Stomach smooth muscle (tissue), 2 donors: ENCODE results near the gene NAV2.

ENCODE experiments used
- H3K27ac ChIP-seq: one replicate; pipeline ENCODE4 v1.7.0; 2013; ENCODE audit warnings: mild to moderate bottlenecking, low read length, inconsistent platforms
- H3K27me3 ChIP-seq, 2 donors: one replicate each; pipeline ENCODE4 v1.7.0; 2013; ENCODE audit warnings: low read length in 2 of 2; ENCODE audit not compliant: insufficient read depth in 2 of 2, control insufficient read depth in 1 of 2
- H3K36me3 ChIP-seq, 2 donors: one replicate each; pipeline ENCODE4 v1.7.0; 2013; ENCODE audit warnings: low read length in 2 of 2; ENCODE audit not compliant: control insufficient read depth in 2 of 2, insufficient read depth in 2 of 2
- H3K4me1 ChIP-seq: one replicate; pipeline ENCODE4 v1.7.0; 2013; ENCODE audit warnings: low read length; ENCODE audit not compliant: control insufficient read depth, insufficient read depth
- H3K4me3 ChIP-seq, 2 donors: one replicate each; pipeline ENCODE4 v1.7.0; 2013; ENCODE audit warnings: low read length in 2 of 2
- H3K9ac ChIP-seq, 2 donors: one replicate each; pipeline ENCODE4 v1.7.0; 2013; ENCODE audit warnings: low read length in 2 of 2, mild to moderate bottlenecking in 1 of 2
- H3K9me3 ChIP-seq, 2 donors: one replicate each; pipeline ENCODE4 v1.7.0; 2013; ENCODE audit warnings: low read length in 2 of 2; ENCODE audit not compliant: control insufficient read depth in 2 of 2
- donor health status: healthy.
- donor health status: Pancreatic carcinoma.

The NAV2 gene

DNA sequence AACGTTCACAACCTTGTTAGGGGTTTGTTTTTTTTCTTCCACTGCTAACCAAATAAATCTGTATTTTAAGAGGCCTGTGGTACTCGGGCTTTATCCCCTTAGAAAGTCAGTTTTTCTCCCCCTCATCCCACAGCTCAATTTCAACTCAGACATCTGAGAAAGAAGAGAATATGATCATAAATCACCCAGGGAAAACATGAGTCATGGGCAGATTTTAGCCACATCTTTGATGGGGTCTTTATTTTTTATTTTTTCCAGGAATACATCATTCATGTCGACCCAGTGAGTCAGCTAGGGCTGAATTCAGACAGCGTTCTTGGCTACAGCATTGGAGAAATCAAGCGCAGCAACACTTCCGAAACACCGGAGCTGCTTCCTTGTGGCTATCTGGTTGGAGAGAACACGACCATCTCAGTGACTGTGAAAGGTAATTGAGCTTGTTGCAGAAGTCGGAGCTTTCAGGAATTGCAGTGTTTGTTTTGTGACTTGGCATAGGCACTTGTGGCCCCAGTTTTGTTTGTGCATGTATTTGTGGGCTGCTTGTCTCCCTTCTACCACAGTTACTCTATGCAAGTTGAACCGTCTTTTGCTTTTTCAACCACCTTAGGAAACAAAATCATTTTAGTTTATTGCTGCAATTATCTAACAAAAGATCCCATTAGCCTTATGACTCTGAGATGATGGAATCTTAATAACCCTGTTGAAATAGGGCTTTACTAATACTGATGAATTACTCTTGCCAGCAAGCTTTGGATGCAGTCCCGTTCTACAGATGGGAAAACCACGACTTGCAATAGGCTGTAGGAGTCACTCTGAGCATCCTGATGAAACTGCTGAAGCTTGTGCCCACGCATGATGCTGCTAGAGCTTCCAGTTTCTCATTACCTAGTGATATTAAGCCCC lies 384.9 kb downstream of the NAV2 start:
- no peak overlapping the region for H3K4me3 ChIP-seq
- peaks cover 2% of the 10 kb centered on the region for H3K4me1 ChIP-seq
- peak overlapping the region; percentile 0 for H3K27ac ChIP-seq
- H3K9ac ChIP-seq: peak overlapping the region in 1 of 2 donors; percentile 29
- H3K9me3 ChIP-seq: no peaks in the 10 kb centered on the region
- H3K36me3 ChIP-seq: peaks cover 66 to 71% of the 10 kb centered on the region in 2 donors
- H3K27me3 ChIP-seq: no peaks in the 10 kb centered on the region

DNA sequence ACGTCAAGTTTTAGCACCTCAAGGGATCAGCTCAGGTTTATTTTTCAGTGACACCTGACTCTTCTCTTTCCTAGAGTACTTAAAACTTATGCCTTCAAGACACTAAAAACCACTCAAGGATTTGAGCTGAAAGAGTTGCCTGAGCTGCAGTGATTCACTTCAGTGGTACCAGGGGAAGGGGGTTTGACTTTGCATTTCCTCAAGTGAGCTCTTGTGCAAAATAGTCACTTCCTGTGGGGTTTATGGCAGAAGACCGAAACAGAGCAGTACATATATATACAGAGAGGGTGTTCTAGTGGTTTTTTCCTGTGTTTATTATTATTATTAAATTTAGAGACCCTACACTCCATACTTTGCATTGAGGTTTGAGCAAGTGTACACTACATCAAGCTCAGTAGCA lies 386.9 kb downstream of the NAV2 start:
- H3K4me1 ChIP-seq: peaks cover 2% of the 10 kb centered on the region
- H3K36me3 ChIP-seq: peaks cover 74 to 81% of the 10 kb centered on the region in 2 donors
- H3K9ac ChIP-seq: no peak overlapping the region
- no peaks in the 10 kb centered on the region for H3K9me3 ChIP-seq
- H3K27ac ChIP-seq: no peak overlapping the region
- no peaks in the 10 kb centered on the region for H3K27me3 ChIP-seq
- no peak overlapping the region for H3K4me3 ChIP-seq

DNA sequence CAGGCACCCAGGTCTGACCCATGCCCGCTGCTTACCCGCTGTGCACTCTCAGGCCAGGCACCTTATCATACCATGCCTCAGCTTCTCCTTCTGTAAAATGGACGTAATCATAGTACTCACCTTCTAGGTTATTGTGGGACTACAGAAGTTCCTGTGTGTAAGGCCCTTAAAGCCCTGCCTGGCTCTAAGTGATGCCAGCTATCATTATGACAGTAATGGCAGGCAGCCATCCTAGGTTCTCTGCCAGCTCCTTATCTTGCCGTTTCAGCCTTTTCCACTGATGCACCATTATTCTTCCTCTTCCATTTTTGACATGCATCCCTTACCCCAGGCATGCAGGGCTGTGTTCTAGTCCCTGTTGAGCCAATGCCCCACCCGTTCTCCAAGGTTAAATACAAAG lies 389.8 kb downstream of the NAV2 start:
- H3K36me3 ChIP-seq: peaks cover 73 to 76% of the 10 kb centered on the region in 2 donors
- no peaks in the 10 kb centered on the region for H3K4me1 ChIP-seq
- H3K4me3 ChIP-seq: no peak overlapping the region
- no peak overlapping the region for H3K9ac ChIP-seq
- H3K9me3 ChIP-seq: no peaks in the 10 kb centered on the region
- no peak overlapping the region for H3K27ac ChIP-seq
- no peaks in the 10 kb centered on the region for H3K27me3 ChIP-seq

DNA sequence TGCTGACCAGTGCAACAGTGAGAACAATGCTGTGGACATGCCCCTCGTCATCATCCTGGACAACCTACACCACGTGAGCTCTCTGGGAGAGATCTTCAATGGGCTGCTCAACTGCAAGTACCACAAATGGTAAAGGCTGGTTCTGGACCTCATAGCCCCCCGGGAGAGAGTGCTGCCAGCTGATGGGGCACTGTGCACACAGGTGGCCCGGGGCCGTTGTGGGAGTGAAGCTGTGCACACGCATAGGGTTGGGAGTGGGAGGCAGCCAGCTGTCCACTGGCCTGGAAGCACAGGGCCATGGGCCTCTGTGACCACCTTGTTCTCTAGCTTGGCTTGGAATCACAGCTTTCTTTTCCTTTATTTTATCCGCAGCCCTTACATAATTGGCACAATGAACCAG lies 390.6 kb downstream of the NAV2 start:
- H3K4me3 ChIP-seq: no peak overlapping the region
- H3K36me3 ChIP-seq: peaks cover 72 to 77% of the 10 kb centered on the region in 2 donors
- H3K27me3 ChIP-seq: no peaks in the 10 kb centered on the region
- H3K9me3 ChIP-seq: no peaks in the 10 kb centered on the region
- H3K9ac ChIP-seq: no peak overlapping the region
- no peaks in the 10 kb centered on the region for H3K4me1 ChIP-seq
- no peak overlapping the region for H3K27ac ChIP-seq

DNA sequence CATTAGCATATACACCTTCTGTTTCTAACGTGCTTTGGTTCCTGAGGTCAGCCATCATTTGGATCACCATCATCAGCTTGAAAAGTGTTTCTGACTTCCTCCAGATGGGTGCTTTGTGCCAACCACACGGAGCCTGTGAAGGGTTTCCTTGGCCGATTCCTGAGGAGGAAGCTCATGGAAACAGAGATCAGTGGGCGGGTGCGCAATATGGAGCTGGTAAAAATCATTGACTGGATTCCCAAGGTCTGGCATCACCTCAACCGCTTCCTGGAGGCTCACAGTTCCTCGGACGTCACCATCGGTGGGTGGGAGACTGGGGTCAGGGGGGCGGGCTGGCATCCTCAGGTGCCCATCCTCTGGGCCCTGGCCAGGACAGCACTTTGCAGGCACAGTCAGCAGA lies 392.8 kb downstream of the NAV2 start:
- H3K27ac ChIP-seq: no peak overlapping the region
- H3K4me1 ChIP-seq: peaks cover 3% of the 10 kb centered on the region
- peaks cover 73 to 74% of the 10 kb centered on the region in 2 donors for H3K36me3 ChIP-seq
- no peak overlapping the region for H3K9ac ChIP-seq
- no peaks in the 10 kb centered on the region for H3K27me3 ChIP-seq
- no peak overlapping the region for H3K4me3 ChIP-seq
- H3K9me3 ChIP-seq: no peaks in the 10 kb centered on the region

DNA sequence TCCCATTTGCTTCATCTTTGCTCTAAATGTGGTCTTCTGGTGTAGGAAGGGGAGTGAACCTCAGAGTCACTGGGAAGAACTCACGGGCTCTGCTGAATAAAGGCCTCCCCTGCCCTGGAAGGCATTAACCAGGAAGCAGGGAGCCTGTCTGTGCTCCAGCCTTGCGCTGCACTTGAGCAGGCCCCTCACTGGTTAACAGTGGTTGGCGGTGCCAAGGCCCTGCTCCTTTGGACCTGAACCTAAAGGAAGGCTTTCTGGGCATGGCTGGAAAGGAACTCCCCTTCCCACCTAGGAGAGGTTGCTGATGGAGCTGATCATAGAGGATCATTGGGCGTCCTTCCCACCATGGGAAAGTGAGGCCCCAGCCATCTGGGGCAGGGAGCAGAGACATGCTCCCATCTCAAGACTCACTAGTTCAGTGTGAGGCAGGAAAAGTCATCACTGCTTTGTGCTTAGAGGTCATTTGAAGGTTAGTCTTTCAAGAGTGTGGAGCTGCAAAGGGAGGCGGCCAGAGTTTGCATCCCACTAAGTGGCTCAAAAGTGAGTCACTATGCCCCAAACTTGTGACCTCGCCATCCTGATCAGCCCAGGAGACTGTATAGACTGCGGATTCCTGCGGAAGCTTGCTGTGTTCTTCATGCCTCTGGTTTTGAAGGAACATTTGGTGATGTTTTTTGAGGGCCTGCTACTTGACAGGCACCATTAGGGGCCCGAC lies 397.3 kb downstream of the NAV2 start:
- Histone ChIP-seq H3K27ac (peak overlapping the region; percentile 76), H3K27me3 (no peaks in the 10 kb centered on the region), H3K4me1 (peaks cover 31% of the 10 kb centered on the region), H3K4me3 (no peak overlapping the region), H3K9me3 (no peaks in the 10 kb centered on the region), H3K9ac (no peak overlapping the region), H3K36me3 (peaks cover 39 to 41% of the 10 kb centered on the region in 2 donors)

DNA sequence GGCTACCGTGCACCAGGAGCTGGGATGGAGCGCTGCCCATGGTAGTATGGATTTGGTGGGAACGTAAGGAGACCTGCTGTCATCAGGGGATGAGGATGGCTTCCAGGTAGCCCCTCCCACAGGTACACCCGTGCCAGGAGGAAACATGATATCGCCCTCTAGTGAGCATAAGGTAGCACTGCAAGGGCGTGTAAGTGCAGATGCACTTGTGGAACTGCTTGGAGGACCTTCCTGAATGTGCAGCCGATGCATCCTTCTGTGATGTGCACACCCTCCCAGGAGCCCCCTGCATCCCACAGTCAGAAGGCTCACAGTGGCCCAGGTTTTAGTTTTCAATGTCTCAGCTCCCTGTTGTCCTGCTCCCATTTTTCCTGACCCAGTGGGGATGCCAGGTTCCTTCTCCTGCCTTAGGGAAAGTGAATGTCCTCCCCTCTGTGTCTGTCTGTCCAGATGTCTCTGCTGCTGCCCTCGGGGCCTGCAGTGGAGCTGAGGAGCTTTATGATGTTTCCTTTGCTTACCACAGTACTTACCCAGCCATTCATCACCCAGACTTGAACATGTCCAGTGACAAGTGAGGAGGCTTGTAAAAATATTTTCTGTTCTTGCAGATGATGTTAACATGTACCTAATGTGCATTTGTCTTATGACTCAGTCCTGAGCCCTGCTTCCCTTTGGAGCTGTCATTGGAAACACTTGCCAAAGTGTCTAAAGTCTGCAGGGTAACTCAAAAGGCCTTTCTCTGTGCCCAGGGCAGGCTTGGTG lies 398.5 kb downstream of the NAV2 start:
- H3K27ac ChIP-seq: peak overlapping the region; percentile 76
- no peak overlapping the region for H3K4me3 ChIP-seq
- peaks cover 31% of the 10 kb centered on the region for H3K4me1 ChIP-seq
- H3K36me3 ChIP-seq: peaks cover 32 to 34% of the 10 kb centered on the region in 2 donors
- no peaks in the 10 kb centered on the region for H3K27me3 ChIP-seq
- H3K9me3 ChIP-seq: no peaks in the 10 kb centered on the region
- no peak overlapping the region for H3K9ac ChIP-seq

DNA sequence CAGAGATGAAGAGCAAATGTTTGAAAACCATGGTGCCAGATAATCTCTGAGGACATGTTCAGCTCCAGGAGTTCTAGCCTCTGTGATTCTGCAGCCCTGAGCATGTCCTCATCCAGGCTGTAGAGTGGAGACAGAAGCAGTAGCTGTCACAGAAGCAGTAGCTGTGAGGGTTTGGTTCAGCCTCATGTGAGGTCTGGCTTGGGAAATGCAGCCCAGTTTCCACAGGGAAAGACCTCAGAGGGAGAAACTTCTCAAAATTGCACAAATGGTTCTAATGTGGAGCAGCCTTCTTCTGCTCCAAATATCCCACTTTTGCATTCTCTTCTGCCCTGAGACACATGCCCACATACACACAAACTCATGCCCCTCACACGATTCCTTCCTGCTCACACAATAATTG lies 399.2 kb downstream of the NAV2 start:
- Histone ChIP-seq H3K27me3 (no peaks in the 10 kb centered on the region), H3K27ac (peak overlapping the region; percentile 76), H3K4me1 (peaks cover 31% of the 10 kb centered on the region), H3K4me3 (peak overlapping the region in 1 of 2 donors; percentile 55), H3K36me3 (peaks cover 32 to 34% of the 10 kb centered on the region in 2 donors), H3K9ac (no peak overlapping the region), H3K9me3 (no peaks in the 10 kb centered on the region)

DNA sequence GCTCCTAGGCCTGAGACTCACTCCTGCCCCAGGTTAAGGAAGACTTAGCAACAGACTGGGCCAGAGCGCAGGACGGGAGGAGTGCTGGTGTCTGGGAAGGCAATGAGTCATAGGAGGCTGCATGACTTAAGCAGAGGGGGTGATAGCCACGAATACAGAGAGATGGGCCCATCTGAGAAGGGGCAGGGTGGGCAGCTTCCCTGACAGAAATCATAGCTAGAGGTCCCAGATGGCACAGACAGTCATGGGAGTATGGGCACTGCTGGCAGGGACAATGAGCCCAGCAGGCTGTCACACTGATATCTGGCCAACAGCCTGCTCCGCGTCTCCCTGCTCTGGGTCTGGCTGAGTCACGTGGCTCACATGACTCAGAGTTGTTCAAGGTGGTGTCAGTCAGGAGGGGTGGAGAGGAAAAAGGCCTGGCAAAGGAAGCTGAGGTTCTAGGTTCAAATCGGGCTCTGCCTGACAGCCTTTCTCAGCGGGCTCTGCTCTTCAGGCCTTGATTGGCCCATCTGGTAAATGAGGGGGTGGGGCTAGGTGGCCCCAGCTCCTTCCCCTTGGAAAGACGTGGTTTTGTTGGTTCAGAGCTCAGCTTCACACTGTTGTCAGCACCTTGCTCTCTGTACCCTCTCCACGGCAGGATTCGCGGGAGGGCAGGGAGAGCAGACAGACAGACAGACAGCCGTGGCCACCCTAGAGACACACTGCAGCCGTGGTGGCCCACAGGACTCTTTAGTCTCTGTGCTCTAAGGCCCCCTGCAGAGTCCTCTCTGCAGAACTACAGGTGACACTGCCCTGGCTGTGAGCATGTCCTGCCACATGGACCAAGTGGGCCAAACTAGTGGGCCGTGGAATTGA lies 399.9 kb downstream of the NAV2 start:
- Histone ChIP-seq H3K4me3 (peak overlapping the region in 1 of 2 donors; percentile 55), H3K9ac (peak overlapping the region; percentile 19 to 64)

DNA sequence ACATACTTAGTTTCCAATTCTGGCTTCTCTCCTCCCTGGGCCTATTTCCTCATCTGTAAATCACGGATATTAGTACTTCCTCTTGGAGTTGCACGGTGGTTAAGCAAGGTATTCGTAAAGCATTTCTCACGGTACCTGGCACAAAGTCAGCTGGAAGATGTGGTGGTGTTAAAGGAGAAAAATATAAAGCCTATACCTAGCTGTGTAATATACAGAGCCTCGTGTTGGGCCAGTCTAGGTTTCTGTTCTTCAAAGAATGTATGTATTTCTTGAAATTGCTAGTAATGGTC lies 400.5 kb downstream of the NAV2 start:
- H3K4me1 ChIP-seq: peaks cover 35% of the 10 kb centered on the region

More for the DNA sequence above, 399.9 kb downstream of the NAV2 start:
- Histone ChIP-seq H3K36me3 (peaks cover 32 to 34% of the 10 kb centered on the region in 2 donors), H3K27me3 (no peaks in the 10 kb centered on the region), H3K27ac (peak overlapping the region; percentile 76), H3K9me3 (no peaks in the 10 kb centered on the region), H3K4me1 (peaks cover 33% of the 10 kb centered on the region)

More for the DNA sequence above, 400.5 kb downstream of the NAV2 start:
- Histone ChIP-seq H3K27me3 (no peaks in the 10 kb centered on the region), H3K9me3 (no peaks in the 10 kb centered on the region), H3K4me3 (no peak overlapping the region), H3K9ac (no peak overlapping the region), H3K27ac (peak overlapping the region; percentile 76), H3K36me3 (peaks cover 26 to 34% of the 10 kb centered on the region in 2 donors)
